HG02870 (cell line): Measurements from ENCODE around the gene ERBIN.

ENCODE experiments used
- ATAC-seq: cut with Tn5 transposase; IDR thresholded peaks from one replicate; pipeline ENCODE4 v1.9.1; 2021; ENCODE audit warnings: mild to moderate bottlenecking, moderate library complexity; ENCODE audit not compliant: unreplicated experiment

ERBIN gene

GRCh38 chr5:66122379-66123034, 196.1 kb downstream of the ERBIN start:
- ATAC-seq, result no peak

- no peak for ATAC-seq
These were observed 202.8 kb downstream of the ERBIN start for GRCh38 chr5:66129144-66129543.

- no peak for ATAC-seq
These were observed 204.1 kb downstream of the ERBIN start for GRCh38 chr5:66130493-66130892.
